ENCODE data around the gene SSUH2.
A peak's percentile ranks its signal among the peaks of the same experiment; 100 is the strongest.
"Not testable (repeated sequence)": the region's sequence is repeated elsewhere in the genome, so short reads cannot be mapped to it uniquely, and the experiment has no call there.

The SSUH2 gene

DNA sequence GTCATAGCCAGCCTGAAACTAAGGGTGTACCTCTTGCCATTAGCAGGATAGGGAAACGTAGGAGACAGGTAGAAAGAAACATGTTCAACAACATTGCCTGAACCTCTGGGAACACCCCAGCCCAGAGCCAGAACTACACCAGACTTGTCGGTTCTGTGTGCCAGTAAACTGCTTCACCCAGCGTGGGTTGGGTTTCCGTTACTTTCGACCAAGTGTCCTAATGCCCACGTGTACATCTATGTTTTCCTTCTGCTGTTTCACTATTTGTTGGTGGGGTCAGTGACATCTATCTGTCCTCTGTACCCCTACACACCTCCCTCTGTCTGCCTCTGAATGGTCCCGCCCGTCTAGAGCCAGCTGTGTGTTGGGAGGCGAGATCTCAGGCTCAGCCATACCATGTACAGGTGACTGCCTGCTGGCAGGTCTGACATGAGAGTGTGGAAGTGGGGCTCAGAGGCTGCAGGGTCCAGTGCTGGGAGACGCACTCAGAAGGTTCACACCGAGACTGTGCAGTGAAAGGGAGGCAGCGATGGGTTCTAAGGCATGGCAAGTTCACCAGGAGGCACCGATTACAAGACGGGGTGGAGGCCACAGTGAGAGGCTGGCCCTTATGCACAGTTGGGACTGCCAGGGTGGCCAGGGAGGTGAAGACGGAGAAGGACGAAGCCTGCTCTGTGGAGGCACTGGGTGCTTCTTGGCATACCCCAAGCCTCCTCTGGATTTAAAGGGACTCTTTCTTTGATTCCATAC is 36.4 kb downstream of the SSUH2 start:
- no peak for DNase-seq

DNA sequence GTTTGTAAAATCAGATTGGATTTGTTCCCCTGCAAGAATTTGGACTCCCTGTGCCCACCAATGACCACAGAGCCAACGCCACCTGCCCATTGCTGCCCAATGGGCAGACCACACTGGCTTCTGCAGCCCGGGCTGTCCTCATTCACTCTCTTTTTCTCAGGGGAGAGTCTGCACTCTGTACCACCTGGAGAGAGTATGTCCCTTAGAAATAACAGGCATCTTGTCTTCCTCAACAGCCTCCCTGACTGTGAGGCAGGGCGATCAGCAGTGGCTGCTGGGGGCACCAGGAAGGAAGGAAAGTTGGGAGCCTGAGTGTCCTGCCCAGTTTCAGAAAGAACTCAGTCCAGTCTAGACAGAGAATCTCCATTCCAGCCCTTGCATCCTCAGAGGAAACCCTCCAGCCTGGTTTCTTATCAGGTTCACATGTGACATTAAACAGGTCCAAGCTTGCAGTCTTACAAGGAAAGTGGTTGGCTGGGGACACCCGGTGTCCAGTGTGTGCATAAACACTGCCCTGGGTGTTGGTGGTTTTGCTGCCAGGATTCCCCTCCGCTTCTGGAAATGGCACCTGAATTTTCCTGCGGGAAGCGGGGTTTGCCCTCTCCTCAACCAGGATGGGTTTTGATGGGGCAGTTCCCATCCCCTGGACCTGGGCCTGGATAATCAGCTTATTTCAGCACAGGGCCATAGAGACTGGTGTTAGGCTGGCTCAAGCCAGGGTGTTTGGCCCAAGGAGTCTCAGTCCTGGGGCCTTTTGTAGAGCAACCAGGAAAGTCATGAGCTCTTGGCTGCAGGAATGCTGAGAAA is 37.2 kb downstream of the SSUH2 start:
- peak; percentile 81 for DNase-seq

DNA sequence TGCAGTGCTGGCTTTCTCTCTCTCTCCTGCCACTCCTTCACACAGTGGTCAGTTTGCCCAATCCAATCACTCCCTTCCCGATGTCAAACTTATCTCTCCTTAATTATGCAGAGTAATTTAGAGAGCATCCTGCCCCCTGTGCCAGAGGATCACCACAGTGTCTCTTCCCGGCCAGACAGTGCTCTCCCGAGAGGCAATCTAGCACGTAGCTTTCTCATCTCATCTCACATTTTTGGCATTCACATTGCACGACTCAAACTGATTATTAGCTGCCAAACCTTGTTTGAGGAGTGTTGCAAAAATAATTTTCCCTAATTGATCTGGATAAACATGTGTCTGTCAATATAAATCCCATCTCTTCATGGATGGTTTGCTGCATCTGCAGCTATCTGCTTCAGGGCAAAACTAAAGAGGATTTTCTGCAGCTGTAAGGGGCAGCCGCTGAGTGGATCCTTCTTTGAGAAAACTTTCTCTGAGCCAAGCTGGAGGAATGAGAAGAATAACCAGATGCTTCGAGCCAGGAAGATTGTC is 37.8 kb downstream of the SSUH2 start:
- no peak for DNase-seq

DNA sequence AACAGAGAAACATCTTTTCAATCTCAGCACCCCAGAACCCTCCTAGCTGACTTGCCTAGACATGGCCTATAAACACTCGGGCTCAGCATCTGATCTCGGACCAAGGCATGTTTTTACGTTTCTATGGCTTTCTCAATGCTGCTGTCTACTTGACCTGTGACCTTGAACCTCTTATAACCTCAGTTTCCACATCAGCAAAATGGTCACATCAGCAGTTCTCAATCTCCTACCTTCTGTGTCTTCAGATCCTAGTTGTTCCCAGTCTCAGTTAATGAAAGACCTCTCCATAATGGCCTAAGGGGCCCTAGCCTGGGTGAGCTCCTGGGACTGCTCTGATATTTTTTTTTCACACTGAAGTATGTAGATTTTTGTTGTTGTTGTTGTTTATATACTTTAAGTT is 39.6 kb downstream of the SSUH2 start:
- DNase-seq = no peak

DNA sequence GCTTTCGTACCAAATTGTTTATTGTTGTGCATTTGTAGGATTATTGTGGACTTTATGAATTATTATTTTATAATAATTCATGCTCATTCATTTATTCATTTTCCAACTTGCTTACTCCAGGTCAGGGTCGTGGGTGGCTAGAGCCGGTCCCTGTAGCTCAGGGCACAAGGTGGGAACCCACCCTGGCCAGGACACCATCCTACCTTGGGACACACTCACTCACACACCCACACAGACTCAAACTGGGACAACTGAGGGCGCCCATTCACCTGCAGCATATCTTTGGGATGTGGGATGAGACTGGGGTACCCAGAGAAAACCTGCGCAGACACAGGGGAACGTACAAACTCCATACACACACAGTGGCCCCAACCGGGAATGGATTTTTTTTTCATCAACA is 40.6 kb downstream of the SSUH2 start:
- peak; percentile 4 for DNase-seq

DNA sequence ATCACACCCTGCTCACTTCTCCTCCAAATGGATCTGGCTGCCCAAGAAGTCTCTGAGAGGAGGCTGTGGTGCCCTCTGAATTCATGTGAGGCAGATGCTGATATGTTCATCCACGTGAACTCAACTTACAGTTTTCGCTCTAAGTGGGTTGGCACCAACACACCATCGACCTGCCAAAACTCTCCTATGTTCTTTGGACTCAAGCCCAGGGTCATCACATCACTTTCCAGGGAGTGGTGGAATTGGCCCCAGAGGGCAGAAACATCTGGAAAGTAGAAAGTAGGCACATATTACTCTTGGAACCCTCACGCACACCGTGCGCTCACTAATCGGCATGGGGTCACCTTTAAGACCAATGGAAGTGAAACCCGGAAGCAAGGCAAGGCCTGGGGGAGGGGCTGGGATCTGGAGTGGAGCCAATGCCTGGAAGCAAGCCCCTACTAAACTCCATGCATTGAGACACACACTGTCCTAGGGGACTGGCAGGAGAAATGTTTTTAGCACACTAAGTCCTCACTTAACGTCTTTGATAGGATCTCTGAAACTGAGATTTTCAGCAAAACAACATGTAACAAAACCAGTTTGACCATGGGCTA is 41.4 kb downstream of the SSUH2 start:
- DNase-seq = peak; percentile 51

DNA sequence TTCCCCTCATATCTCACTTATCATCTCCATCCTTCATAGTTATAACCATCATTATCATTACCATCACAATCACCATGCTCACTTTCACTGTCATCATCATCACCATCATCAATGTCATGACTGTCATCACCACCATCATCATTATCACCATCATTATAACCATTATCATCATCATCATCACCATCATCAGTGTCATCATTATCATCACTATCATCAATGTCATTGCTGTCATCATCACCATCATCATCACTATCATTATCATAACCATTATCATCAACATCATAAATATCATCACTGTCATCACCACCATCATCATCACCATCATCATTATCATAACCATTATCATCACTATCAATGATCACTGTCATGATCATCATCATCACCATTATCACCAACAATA is 44.1 kb downstream of the SSUH2 start:
- no peak for DNase-seq

DNA sequence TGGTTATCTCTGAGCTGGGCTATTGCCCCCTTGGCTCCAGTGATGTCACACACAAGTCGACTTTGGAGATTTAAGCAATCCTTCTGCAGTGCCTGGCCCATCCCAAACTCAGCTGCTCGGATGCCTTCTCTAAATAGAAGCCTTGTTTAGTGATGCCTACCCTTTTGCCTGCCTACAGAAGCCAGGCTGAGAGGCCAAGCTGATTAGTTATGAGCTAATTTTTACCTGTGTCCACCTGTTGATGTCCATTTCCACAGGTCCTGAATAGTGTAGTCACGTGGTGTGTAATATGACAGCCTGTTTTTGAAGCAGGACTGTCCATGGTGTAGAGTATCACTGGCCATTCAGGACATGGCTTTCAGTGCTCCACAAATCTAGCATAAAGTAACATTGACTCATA is 45.5 kb downstream of the SSUH2 start:
- peak; percentile 44 for DNase-seq

DNA sequence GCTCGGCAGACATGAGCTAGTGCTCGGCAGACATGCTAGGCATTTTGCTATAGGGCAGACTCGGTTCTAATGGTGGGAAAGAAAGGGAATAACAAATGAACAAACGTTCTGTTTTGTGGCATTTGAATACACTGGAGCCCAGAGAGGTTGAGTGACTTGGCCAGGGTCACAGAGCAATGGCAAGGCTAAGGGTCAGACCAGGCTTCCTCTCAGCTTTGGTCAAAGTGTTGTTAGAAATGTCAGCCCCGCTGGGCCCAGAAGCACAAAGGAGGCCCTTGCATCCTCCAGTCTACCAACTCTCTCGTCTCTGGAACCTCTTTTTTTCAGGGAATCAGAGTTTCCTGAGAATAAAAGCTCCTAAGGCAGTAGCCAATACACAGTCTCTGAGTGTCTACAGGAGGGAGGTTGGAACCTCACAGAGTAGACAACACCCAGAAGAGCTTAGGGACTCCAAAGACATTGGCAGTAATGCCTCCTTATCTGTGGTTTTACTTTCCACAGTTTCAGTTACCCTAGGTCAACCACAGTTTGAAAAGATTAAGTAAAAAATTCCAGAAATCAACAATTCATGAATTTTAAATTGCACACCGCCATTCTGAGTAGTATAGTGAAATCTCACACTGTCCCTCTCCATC is 47.3 kb downstream of the SSUH2 start:
- DNase-seq = no peak

DNA sequence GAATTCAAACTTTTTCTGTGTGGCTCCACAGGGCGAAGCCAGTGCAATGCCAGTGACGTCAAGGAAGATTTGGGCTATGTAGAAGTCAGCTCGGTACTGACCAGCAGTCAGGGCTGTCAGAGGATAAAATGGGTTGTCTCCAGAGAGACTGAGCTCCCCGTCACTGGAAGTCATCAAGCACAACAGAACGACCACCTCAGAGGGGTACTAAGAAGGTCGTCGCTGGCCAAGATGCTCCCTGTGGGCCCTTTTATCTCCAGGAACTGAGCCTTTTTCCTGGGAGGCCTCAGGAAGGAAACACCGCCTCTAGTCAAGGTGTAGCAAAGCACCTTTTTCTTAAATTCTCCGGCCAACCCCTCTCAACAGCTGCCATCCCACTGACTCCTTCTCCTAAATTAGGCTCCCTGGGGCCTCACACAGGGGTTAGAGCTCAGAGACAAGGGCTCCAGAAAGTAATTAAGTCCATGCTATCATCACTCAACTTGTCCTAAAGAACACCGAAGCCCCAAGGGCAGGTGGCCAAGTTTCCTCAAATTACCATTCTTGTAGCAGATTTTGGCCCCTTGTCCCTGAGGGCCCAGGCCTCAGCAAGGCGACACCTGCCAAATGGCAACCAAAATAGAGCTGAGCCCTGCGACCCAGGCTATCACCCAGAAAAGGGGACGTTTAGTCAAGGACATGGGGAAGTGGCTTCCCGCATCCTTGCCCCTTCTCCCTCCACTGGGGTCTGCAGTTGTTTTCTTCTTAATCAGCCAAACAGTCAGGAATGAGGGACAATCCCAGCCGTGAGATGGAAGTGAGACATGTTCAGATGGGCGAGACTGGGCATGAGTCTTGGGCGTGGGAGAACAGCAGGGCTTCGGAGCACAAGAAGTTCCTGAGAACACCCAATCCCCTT is 48.0 kb downstream of the SSUH2 start:
- peak; percentile 39 for DNase-seq

DNA sequence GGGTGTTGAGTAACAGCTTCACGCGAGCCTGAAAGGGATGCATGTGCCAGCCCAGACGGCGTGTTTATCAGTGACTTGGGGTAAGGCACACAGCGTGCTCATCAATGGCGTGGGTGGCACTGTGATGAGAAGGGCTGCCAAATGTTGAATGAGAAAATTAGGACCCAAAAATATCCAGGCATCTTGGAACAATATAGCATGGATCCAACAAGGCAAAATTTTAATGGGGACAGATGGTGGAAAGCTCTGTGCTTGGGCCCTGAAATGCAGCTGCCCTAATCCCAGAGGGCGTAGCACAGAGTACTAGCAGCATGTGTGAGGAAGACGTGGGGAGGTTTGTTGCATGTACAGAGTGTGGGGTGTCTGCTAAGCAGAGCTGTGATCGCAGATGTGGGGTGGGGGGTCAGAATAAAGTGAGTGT is 48.9 kb downstream of the SSUH2 start:
- DNase-seq = peak; percentile 61

DNA sequence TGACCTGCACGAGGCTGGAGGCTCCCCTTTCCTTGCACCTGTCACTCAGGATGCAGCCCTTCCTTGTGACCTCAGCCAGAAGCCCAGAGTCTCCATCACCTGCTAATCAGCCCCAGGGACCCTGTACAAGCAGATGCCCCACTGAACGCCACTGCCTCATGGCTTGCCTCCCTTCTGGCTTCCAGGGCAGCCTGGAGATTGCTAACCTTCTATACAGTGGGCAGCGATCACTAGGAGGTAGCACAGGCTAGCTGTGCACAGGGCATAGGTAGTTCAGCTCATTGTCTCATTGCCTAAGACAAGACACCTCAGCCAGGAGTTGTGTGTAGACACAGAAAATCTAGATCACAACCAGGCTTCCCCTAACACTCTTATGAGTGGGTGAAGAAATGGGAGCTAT is 49.3 kb downstream of the SSUH2 start:
- DNase-seq = no peak

DNA sequence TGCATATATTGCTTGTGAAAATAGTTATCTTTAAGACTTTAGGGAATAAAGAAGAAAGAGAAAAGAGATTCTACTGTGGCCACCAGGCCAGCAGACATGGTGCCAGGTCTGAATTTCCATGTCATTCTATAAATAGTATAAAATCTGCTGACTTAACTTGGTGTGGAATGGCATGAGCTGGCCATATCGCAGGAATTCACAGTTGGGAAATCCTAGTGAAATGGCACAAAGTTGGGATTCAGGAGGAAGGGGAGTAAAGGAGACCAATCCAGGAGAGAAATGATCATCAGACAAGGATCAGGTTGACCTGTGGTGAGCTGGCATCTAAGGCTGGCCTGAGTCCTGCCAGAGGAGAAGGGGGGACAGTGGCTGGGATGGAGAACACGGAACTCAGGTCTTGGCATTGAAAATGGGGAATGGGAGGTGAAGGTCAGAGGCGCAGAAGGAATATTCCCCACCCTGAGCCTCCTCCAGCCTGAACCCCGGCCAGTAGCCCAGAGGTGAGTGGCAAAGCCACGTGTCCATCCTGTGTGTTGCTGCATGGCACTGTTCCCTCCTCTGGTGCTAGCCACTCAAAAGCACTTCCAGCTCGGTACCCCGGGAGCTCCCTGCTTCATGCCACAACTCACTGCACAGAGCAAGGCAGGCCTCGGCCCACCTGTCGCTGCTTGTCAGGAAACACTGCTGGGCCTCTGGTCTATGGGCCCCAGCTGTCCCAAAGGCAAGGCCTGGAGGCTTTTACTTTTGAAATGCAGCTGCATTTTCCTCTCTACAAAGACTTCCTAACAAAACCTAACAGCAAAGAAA is 51.4 kb downstream of the SSUH2 start:
- DNase-seq = peak; percentile 89

DNA sequence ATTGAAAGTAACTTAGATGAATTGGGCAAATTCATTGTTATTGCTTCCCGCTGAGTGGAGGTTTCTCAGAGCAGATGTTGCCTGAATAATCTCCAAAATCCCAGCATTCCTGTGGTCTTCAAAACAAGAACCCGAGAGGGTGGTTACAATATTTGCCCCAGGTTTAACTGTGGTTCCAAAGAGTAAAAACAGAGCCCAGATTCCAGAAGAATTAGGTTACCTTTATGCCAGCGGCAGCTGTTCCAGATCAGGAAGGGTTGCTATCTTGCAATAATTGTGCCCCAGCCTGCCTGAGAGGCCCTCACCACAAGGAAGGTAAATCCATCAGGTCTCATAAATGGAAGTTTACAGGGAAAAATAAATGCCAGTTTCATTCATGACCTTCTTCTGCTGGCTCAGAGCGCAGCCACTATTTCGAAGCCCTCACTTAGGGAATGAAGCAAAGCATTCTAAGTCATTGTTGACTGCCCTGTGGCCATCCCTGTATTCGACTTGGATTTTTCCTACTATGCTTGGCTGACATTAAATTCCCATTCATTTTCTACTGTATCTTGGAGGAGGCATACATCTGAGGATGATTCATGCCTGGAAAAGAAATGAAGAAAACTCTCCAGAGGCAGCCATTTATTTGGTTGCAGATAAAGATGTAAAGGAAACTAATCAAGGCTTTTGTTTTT is 54.6 kb downstream of the SSUH2 start:
- no peak for DNase-seq

DNA sequence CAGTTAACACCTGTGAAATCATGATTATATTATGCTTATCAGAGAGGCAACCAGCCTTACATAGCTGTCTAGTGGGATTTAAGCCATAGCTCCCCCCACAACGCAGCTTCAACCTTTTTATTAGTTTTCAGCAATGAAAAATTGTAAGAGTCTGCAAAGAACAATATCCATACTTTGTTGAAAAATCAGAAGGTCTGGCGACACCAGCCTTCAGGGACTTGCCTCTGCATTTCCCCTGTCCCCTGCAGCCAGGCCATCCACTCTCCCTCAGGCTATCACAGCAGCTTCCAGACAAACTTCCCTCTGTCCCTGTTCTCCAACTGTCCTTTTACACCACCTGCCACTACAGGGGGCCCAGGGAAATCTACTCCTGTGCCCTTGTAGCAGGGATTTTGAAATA is 59.9 kb downstream of the SSUH2 start:
- DNase-seq = no peak

DNA sequence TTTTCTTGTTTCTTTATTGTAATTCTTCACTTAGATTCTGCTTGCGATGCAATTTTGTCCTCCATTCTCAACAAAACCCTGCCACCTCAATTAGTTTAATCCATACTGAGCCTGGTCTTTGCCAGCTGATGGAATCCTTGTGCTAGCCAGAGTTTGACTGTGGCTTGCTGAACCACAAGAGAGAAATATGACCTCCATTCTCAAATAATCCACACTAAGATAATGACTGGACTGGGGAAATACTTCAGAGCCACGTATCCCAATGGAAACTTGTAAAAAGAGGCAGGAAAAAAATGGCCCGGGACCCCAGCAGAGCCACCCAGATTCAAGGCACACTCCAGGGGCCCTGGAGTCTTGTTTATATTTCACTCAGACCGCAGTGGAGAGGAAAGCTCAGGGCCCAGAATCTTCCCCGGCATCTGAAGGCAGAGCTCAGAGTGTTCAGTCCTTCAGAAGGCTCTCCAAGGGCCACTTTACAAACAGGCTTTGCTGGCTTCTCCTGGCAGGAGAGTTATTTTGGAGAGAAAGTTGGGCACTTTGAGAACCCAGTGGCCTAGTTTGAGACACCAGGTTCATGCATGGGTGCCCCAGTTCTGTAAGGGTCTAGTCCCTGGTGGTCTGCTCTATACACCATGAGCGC is 62.7 kb downstream of the SSUH2 start:
- DNase-seq = no peak

DNA sequence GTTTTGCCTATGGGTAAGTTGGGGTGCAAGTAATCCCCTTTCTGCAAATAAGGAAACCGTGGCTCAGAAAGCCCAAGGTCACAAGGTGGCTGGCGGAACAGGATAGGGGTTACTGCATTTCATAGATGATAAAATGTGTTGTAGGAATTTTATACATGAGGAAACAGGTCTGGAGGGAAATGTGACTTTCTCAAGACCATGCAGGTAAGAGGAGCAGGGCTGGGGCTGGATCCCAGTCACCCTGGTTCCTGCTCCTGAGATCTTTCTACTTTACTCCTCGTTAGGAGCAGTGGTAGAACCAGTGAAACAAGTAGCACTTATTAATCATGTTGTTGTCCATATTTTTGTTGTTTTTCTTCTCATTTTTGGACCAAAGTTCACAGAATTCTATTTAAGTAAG is 63.2 kb downstream of the SSUH2 start:
- DNase-seq = no peak

DNA sequence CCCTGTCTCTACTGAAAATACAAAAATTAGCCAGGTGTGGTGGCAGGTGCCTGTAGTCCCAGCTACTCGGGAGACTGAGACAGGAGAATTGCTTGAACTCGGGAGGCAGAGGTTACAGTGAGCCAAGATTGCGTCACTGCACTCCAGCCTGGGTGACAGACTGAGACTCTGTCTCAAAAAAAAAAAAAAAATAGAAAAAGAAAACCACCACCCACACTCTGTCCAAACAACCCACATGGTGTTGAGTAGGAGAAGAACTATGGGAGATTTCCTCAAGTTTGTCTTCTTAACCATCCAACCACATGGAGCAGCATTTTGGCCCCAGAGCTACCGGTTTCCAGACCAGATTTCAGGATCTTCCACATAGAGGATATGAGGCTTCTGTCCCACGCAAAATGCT is 64.2 kb downstream of the SSUH2 start:
- DNase-seq = not testable (repeated sequence)

DNA sequence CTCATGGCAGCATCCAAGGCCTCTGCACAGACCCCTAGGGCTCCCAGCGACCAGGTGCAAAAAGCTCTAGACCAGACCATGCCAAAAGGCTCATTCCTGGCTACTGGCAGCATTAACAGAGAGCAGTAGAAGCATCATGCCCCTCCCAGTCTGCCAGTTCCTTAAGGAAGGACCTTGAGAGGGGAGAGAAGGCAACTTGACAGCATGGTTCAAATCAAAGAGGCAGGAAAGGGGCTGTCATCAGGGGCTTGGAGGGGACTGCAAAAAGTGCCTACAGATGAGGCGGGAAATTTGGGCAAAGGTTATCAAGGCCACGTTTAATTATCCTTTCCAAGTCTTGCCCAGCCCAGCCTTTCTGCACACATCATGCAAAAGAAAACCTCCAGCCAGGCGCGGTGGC is 64.7 kb downstream of the SSUH2 start:
- DNase-seq = no peak

DNA sequence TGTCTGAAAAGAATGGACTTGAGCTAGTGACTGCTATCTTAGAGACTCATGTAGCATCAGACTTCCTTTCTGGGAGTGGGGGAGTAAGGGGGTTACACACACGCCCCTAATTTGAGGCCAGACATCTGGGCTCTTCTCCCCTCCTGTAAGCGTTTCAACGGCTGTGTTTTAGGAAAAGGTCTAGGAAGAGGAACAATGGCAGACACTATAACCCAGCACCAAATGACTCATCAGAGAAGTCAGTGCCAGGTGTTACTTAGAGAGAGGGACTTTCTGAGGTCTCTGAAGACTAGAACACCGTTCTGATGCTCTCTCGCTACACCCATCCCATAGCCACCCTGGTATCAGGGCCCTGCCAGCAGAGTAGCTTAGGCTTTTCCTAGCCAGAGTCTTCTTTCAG is 65.5 kb downstream of the SSUH2 start:
- no peak for DNase-seq
